Stimulated activated CD4-positive, alpha-beta T cell treated with anti-CD3 and anti-CD28 coated beads, Interleukin-1b, Interleukin-23, amount 100 ng/mL, for 48 hours (primary cell): Measurements from ENCODE around the gene CDX1.
"Not testable (repeated sequence)": the region's sequence is repeated elsewhere in the genome, so short reads cannot be mapped to it uniquely, and the experiment has no call there.

Experiments
- DNase-seq: peaks from one replicate; pipeline ENCODE4 v3.0.0-alpha.2; 2020

Gene CDX1

GRCh38 chr5:150210644-150211043 lies 44.1 kb downstream of the CDX1 start:
- no peak for DNase-seq

- DNase-seq = no peak
Measured at GRCh38 chr5:150211156-150212030, 44.8 kb downstream of the CDX1 start.

- no peak for DNase-seq
Measured at GRCh38 chr5:150213530-150213929, 47.0 kb downstream of the CDX1 start.

GRCh38 chr5:150214289-150214688 lies 47.7 kb downstream of the CDX1 start:
- no peak for DNase-seq

- no peak for DNase-seq
Measured at GRCh38 chr5:150215979-150216944, 49.7 kb downstream of the CDX1 start.

DNA sequence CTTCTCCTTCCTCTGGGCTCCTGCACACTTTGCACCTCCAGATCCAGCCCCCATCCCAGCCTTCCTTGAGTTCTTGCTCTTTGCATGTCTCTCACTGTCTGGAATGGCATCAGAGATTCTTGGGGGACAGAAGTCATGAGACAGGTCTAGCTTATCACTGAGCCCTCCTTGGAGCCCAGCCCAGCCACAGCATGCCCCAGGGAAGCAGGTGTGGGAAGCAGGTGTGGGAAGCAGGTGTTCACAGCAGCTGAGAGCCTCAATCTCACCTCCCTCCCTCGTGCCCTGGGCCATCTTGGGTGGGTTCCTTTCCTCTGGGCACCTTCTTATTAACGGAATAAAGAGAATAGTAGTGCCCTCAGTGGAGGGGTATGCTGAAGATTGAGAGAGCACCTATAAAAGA lies 50.5 kb downstream of the CDX1 start:
- no peak for DNase-seq

- DNase-seq = peak; percentile 80
Measured at GRCh38 chr5:150217873-150218692, 51.5 kb downstream of the CDX1 start.

GRCh38 chr5:150218693-150219035 lies 52.1 kb downstream of the CDX1 start:
- DNase-seq = no peak

DNA sequence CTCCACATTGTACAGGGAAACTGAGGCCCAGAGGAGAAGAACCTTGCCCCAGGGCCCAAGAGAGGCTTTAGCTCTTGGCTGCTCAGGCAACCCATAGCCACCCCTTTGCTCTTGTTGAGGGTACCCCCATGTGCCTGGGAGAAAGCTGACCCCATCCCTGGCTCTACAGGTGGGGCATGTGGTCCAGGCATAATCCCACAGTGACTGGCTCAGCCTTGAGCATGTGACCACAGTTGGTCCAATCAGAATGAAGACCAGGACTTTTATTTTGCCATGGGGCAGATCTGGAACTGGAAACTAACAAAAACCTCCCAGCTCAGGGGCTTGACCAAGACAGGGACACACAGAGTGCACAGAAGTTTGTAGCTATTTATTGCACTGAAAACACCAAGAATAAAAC lies 52.6 kb downstream of the CDX1 start:
- no peak for DNase-seq

- no peak for DNase-seq
Measured at GRCh38 chr5:150219861-150220260, 53.3 kb downstream of the CDX1 start.

DNA sequence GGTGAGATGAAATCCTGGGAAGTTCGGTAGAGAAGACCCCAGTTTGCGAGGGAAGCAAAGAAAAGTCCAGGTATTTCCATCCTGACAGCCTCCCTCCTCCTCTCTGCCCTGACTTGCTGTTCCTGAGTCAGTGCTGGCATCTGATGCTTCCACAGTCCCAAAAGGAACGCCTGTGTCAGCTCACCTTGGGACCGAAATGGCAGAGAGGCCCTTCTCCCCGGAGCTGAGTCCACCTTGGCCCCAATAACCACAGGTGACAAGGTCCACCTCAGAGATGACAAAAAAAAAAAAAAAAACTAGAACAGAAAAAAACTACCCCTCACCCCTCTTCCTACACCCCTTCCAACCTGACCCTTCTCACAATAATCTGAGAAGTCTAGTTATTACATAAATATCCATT lies 54.9 kb downstream of the CDX1 start:
- no peak for DNase-seq

GRCh38 chr5:150222906-150223305 lies 56.3 kb downstream of the CDX1 start:
- no peak for DNase-seq

DNA sequence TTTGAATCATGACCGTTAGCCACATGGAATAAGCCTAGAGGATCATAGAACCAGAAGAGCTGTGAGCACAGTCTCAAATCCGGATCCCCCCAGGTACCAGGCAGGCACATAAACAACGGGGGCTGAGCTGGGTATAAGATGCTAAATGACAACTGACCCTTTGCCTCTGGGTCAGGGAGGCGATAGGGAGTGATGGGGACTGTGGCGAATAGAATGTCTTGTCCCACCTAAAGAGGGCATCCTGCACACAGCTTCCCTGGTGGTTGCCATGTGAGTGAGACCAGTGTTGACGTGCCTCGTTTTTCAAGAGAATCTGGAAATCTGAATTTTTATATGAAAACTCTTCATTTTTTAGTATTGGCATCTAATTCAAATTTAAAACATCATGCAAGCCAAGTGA lies 56.9 kb downstream of the CDX1 start:
- DNase-seq = no peak

DNA sequence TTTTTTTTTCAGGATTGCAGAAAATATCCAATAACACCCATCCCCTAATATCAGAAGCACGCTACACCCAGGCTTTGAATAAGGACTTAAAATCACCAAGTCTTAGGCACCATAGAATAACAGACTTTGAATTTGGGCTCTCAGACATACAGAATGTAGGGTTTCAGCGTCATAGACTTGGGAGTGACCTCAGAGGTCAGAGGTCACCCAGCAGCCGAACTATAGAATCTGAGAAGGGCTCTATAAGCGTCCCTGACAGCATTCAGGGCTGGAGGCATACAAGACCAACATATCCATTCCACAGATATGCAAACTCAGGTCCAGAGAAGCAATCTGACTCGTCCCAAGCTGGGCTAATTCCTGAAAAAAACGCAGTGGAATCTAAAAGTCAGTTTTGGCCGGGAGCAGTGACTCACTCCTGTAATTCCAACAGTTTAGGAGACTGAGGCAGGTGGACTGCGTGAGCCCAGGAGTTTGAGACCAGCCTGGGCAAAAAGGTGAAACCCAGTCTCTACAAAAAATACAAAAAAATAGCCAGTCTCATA lies 58.0 kb downstream of the CDX1 start:
- no peak for DNase-seq

- DNase-seq = no peak
Measured at GRCh38 chr5:150227036-150227435, 60.5 kb downstream of the CDX1 start.

DNA sequence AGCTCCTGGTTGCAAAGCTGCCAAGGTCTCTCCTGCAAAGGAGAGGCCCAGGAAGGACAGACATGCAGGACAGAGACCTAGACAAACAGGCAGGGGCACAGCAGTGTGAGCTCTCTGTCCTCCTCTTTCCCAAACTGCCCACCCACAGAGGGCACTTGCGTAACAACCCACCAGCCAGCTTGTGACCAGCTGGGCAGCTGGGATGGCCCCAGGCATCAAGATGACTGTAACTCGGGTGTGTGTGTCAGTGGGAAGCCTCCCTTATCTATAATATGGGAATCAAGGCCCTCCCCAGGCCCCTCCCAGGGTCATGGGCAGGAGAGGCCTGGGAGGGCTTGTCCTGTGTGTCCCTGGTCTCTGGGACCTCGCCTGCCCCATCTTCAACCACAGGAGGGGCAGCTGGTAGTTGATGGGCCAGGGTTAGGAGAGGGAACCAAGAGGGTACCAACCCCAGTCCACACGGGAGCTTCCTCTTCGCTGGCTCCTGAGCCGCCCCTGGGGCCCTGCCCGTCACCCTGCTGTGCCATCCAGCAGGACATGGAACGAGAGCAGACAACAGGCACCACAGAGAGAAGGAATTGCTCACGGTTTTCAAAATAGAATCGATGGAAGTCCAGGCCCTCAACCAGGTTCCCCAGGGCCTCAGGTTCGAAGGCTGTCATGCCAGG lies 61.2 kb downstream of the CDX1 start:
- DNase-seq = no peak

- DNase-seq = no peak
Measured at GRCh38 chr5:150229571-150229970, 63.0 kb downstream of the CDX1 start.

GRCh38 chr5:150230842-150231241 lies 64.3 kb downstream of the CDX1 start:
- DNase-seq = no peak

DNA sequence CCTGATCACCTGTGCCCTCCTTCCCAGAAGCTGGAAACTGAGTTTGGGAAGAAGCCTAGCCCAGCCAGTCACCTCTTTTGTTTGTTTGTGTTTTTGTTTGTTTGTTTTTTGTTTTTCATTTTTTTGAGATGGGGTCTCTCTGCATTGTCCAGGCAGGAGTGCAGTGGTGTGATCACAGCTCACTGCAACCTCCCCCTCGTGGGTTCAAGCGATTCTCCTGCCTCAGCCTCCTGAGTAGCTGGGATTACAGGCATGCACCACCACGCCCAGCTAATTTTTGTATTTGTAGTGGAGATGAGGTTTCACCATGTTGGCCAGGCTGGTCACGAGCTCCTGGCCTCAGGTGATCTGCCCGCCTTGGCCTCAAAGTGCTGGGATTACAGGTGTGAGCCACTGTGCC lies 67.1 kb downstream of the CDX1 start:
- DNase-seq = not testable (repeated sequence)
